H9 (cell line): ENCODE measurements around the gene AHNAK2. TPM values are rescaled to one million over a fixed set of nuclear protein-coding genes. Genes with fewer than 3 reads are reported as not detected.

ENCODE experiments used
- DNase-seq: peaks from one replicate; pipeline ENCODE4 v3.0.0-alpha.2; 2017
- H2AFZ ChIP-seq: one replicate; pipeline ENCODE4 v1.6.1; 2013; ENCODE audit warnings: mild to moderate bottlenecking, low read length, control low read depth, moderate library complexity
- H2AK5ac ChIP-seq: 2 replicates; pipeline ENCODE4 v1.6.1; 2013; ENCODE audit warnings: low read length, control low read depth, mixed read lengths; ENCODE audit not compliant: insufficient read length
- H2BK120ac ChIP-seq: one replicate; pipeline ENCODE4 v1.6.1; 2013; ENCODE audit warnings: low read depth, mild to moderate bottlenecking, low read length, control low read depth, inconsistent platforms; ENCODE audit not compliant: poor library complexity, severe bottlenecking
- H2BK12ac ChIP-seq: 2 replicates; pipeline ENCODE4 v1.6.1; 2013; ENCODE audit warnings: low read length, control low read depth, mixed read lengths, low read depth; ENCODE audit not compliant: insufficient read length
- H2BK15ac ChIP-seq: 2 replicates; pipeline ENCODE4 v1.6.1; 2013; ENCODE audit warnings: low read depth, low read length, control low read depth
- H2BK20ac ChIP-seq: one replicate; pipeline ENCODE4 v1.6.1; 2013; ENCODE audit warnings: low read depth, mild to moderate bottlenecking, low read length, control low read depth, inconsistent platforms; ENCODE audit not compliant: poor library complexity, severe bottlenecking
- H2BK5ac ChIP-seq: 2 replicates; pipeline ENCODE4 v1.6.1; 2013; ENCODE audit warnings: low read length, control low read depth, mixed read lengths; ENCODE audit not compliant: insufficient read length
- H3K14ac ChIP-seq: 2 replicates; pipeline ENCODE4 v1.6.1; 2013; ENCODE audit warnings: low read length, control low read depth; ENCODE audit not compliant: insufficient read depth
- H3K18ac ChIP-seq: 2 replicates; pipeline ENCODE4 v1.6.1; 2013; ENCODE audit warnings: low read depth, mild to moderate bottlenecking, mixed read lengths, low read length, control low read depth; ENCODE audit not compliant: insufficient read length
- H3K23ac ChIP-seq: 2 replicates; pipeline ENCODE4 v1.6.1; 2013; ENCODE audit warnings: low read length, control low read depth, mixed read lengths, low read depth; ENCODE audit not compliant: insufficient read length
- H3K23me2 ChIP-seq: 2 replicates; pipeline ENCODE4 v1.6.1; 2013; ENCODE audit warnings: low read depth, mild to moderate bottlenecking, mixed read lengths, low read length, control low read depth; ENCODE audit not compliant: insufficient read length, poor library complexity, severe bottlenecking
- H3K27ac ChIP-seq: 2 replicates; pipeline ENCODE4 v1.5.1; 2013; ENCODE audit warnings: low read length, control low read depth, mixed read lengths, low read depth; ENCODE audit not compliant: insufficient read length
- H3K27me3 ChIP-seq: 2 replicates; pipeline ENCODE4 v1.6.1; 2013; ENCODE audit warnings: low read length, control low read depth, inconsistent platforms; ENCODE audit not compliant: insufficient read depth
- H3K4ac ChIP-seq: 2 replicates; pipeline ENCODE4 v1.6.1; 2013; ENCODE audit warnings: low read depth, mild to moderate bottlenecking, control low read depth, inconsistent platforms, low read length, moderate library complexity
- H3K4me1 ChIP-seq: 2 replicates; pipeline ENCODE4 v1.6.1; 2013; ENCODE audit warnings: low read length, control low read depth, inconsistent platforms; ENCODE audit not compliant: insufficient read depth
- H3K4me2 ChIP-seq: 2 replicates; pipeline ENCODE4 v1.6.1; 2013; ENCODE audit warnings: low read length, control low read depth, mixed read lengths; ENCODE audit not compliant: insufficient read length, insufficient read depth
- H3K56ac ChIP-seq: 2 replicates; pipeline ENCODE4 v1.6.1; 2013; ENCODE audit warnings: low read depth, mild to moderate bottlenecking, mixed read lengths, low read length, control low read depth; ENCODE audit not compliant: insufficient read length
- H3K79me1 ChIP-seq: 2 replicates; pipeline ENCODE4 v1.6.1; 2013; ENCODE audit warnings: low read depth, mild to moderate bottlenecking, moderate library complexity, low read length, control low read depth, inconsistent platforms; ENCODE audit not compliant: insufficient read depth, poor library complexity, severe bottlenecking
- H3K79me2 ChIP-seq: 2 replicates; pipeline ENCODE4 v1.6.1; 2013; ENCODE audit warnings: low read length, control low read depth, inconsistent platforms; ENCODE audit not compliant: insufficient read depth
- H3K9ac ChIP-seq: 2 replicates; pipeline ENCODE4 v1.6.1; 2013; ENCODE audit warnings: low read length, control low read depth, mixed read lengths; ENCODE audit not compliant: insufficient read length; ENCODE audit errors: extremely low read depth
- H3K9me3 ChIP-seq: one replicate; pipeline ENCODE4 v1.6.1; 2013; ENCODE audit warnings: low read depth, low read length, inconsistent platforms; ENCODE audit not compliant: control insufficient read depth
- H3T11ph ChIP-seq: one replicate; pipeline ENCODE4 v1.6.1; 2013; ENCODE audit warnings: mild to moderate bottlenecking, low read length, control low read depth, inconsistent platforms
- H4K20me1 ChIP-seq: one replicate; pipeline ENCODE4 v1.6.1; 2013; ENCODE audit not compliant: control insufficient read depth, insufficient read length, insufficient read depth
- H4K5ac ChIP-seq: 2 replicates; pipeline ENCODE4 v1.6.1; 2013; ENCODE audit warnings: low read depth, mild to moderate bottlenecking, mixed read lengths, low read length, control low read depth; ENCODE audit not compliant: insufficient read length
- H4K8ac ChIP-seq: replicated peaks from 2 replicates; pipeline ENCODE4 v1.6.1; 2013; ENCODE audit warnings: low read length, control low read depth, mixed read lengths, low read depth; ENCODE audit not compliant: insufficient read length
- H4K91ac ChIP-seq: 2 replicates; pipeline ENCODE4 v1.6.1; 2013; ENCODE audit warnings: low read depth, mild to moderate bottlenecking, moderate library complexity, mixed read lengths, low read length, control low read depth; ENCODE audit not compliant: insufficient read length
- H3K27ac Mint-ChIP-seq, 3 experiments: 2 replicates in 2 of 3; 3 replicates in 1 of 3; pipeline ENCODE4 v1.8.0; 2020 to 2021; ENCODE audit warnings: mixed read lengths in 3 of 3, mild to moderate bottlenecking in 1 of 3, moderate library complexity in 1 of 3
- H3K27me3 Mint-ChIP-seq: 2 replicates; pipeline ENCODE4 v1.8.0; 2021; ENCODE audit warnings: low read depth, mild to moderate bottlenecking, moderate library complexity, mixed read lengths
- H3K36me3 Mint-ChIP-seq, 3 experiments: 2 replicates in 2 of 3; 3 replicates in 1 of 3; pipeline ENCODE4 v1.8.0; 2020 to 2021; ENCODE audit warnings: low read depth in 3 of 3, mixed read lengths in 3 of 3; ENCODE audit not compliant: insufficient read depth in 1 of 3
- H3K4me1 Mint-ChIP-seq, 2 experiments: 2 replicates each; pipeline ENCODE4 v1.8.0; 2020; ENCODE audit warnings: mixed read lengths in 2 of 2
- H3K4me3 Mint-ChIP-seq, 2 experiments: 2 replicates in 1 of 2; 3 replicates in 1 of 2; pipeline ENCODE4 v1.8.0; 2020 to 2021; ENCODE audit warnings: mild to moderate bottlenecking in 2 of 2, mixed read lengths in 2 of 2, moderate library complexity in 1 of 2
- H3K9me3 Mint-ChIP-seq, 2 experiments: 2 replicates in 1 of 2; 3 replicates in 1 of 2; pipeline ENCODE4 v1.8.0; 2020; ENCODE audit warnings: mild to moderate bottlenecking in 2 of 2, mixed read lengths in 2 of 2, moderate library complexity in 1 of 2
- WGBS: extraction: QIAGEN DNeasy Blood & Tissue Kit; methylation state at CpG from one replicate; pipeline ENCODE4 v1.1.7; 2013; ENCODE audit warnings: missing lambda C conversion rate, low lambda C conversion rate, mixed read lengths; ENCODE audit not compliant: insufficient read length; ENCODE audit errors: extremely low coverage; 5-methylcytosine and 5-hydroxymethylcytosine counted together
- total RNA-seq: library from RNA; stranded (reverse); gene quantifications from 2 replicates; pipeline ENCODE4 v1.2.1, GENCODE V29; 2021
- TF ChIP-seq, protein P1 (sequence below): fragments of 200-600 bp; sonication (generic); conservative IDR thresholded peaks from 3 replicates; pipeline ENCODE4 v1.8.0; 2021; ENCODE audit warnings: antibody characterized with exemption, mild to moderate bottlenecking

The AHNAK2 gene
- total RNA-seq, 1 experiment from 2014 or later, result 2.8 TPM

DNA sequence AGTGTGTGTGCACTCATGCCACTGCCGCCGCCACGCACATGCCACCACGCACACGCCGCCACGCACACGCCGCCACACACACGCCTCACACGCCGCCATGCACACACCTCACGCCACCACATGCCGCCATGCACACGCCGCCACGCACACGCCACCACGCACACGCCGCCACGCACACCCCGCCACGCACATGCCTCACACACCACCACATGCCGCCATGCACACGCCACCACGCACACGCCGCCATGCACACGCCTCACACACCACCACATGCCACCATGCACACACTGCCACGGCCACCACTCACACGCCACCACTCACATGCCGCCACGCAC is 13.7 kb upstream of the AHNAK2 start:
- no peak overlapping the region for H2AK5ac ChIP-seq
- H3K27me3 ChIP-seq, result no peaks in the 10 kb centered on the region
- TF ChIP-seq, protein P1, sequence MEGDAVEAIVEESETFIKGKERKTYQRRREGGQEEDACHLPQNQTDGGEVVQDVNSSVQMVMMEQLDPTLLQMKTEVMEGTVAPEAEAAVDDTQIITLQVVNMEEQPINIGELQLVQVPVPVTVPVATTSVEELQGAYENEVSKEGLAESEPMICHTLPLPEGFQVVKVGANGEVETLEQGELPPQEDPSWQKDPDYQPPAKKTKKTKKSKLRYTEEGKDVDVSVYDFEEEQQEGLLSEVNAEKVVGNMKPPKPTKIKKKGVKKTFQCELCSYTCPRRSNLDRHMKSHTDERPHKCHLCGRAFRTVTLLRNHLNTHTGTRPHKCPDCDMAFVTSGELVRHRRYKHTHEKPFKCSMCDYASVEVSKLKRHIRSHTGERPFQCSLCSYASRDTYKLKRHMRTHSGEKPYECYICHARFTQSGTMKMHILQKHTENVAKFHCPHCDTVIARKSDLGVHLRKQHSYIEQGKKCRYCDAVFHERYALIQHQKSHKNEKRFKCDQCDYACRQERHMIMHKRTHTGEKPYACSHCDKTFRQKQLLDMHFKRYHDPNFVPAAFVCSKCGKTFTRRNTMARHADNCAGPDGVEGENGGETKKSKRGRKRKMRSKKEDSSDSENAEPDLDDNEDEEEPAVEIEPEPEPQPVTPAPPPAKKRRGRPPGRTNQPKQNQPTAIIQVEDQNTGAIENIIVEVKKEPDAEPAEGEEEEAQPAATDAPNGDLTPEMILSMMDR, result no peak
- H3K4me1 ChIP-seq, result no peaks in the 10 kb centered on the region
- H3K23me2 ChIP-seq, result no peaks in the 10 kb centered on the region
- H3K56ac ChIP-seq, result no peak overlapping the region
- H4K20me1 ChIP-seq, result no peaks in the 10 kb centered on the region
- Mint-ChIP-seq H3K36me3 (peaks cover 4 to 16% (median 5%) of the 10 kb centered on the region in 3 experiments; a peak in 6 of 7 replicates), H3K27me3 (no peaks in the 10 kb centered on the region), H3K27ac (peak overlapping the region in 2 of 3 experiments; percentile 70 to 84; a peak in 2 of 7 replicates), H3K9me3 (peaks cover 0 to 3% of the 10 kb centered on the region in 2 experiments; a peak in 2 of 5 replicates), H3K4me1 (no peaks in the 10 kb centered on the region), H3K4me3 (peak overlapping the region in 1 of 2 experiments; percentile 65; a peak in 1 of 5 replicates)
- H3K79me2 ChIP-seq, result no peaks in the 10 kb centered on the region
- H3K23ac ChIP-seq, result no peak overlapping the region
- no peak for DNase-seq
- H3T11ph ChIP-seq, result no peak overlapping the region
- peak overlapping the region; percentile 56 for H4K5ac ChIP-seq
- H4K8ac ChIP-seq, result no peak overlapping the region
- no peak overlapping the region for H3K27ac ChIP-seq
- no peak overlapping the region for H3K4me2 ChIP-seq
- no peak overlapping the region for H2BK20ac ChIP-seq
- H3K18ac ChIP-seq, result no peak overlapping the region
- H3K9me3 ChIP-seq, result no peaks in the 10 kb centered on the region
- no peak overlapping the region for H2BK5ac ChIP-seq
- WGBS, result 100% methylated on average over 1 of the region's 34 CpGs
- no peak overlapping the region for H2AFZ ChIP-seq
- no peaks in the 10 kb centered on the region for H3K79me1 ChIP-seq
- H3K4ac ChIP-seq, result no peak overlapping the region
- H3K14ac ChIP-seq, result no peak overlapping the region; the same call in 1 of the 2 replicates
- no peak overlapping the region for H4K91ac ChIP-seq
- H2BK15ac ChIP-seq, result no peak overlapping the region
- no peak overlapping the region for H3K9ac ChIP-seq
- no peak overlapping the region for H2BK120ac ChIP-seq
- no peak overlapping the region for H2BK12ac ChIP-seq
